AG09309 (cell line): ENCODE results near the gene TLCD3A.
"Not testable (repeated sequence)": the region's sequence is repeated elsewhere in the genome, so short reads cannot be mapped to it uniquely, and the experiment has no call there.

Experiments
- DNase-seq: peaks from one replicate; pipeline ENCODE4 v3.0.0-alpha.2; 2010; ENCODE audit warnings: low read depth
- H3K4me3 ChIP-seq: 2 replicates; pipeline ENCODE4 v1.5.1; 2011; ENCODE audit warnings: mild to moderate bottlenecking, low read depth, low read length, moderate library complexity; ENCODE audit not compliant: control insufficient read depth
- TF ChIP-seq, protein P1 (sequence below): IDR thresholded peaks from 2 replicates; pipeline ENCODE4 v1.5.1; 2011; ENCODE audit warnings: mild to moderate bottlenecking, low read depth, low read length, inconsistent platforms; ENCODE audit not compliant: insufficient read depth, control insufficient read depth; ENCODE audit errors: missing control alignments

The TLCD3A gene

DNA sequence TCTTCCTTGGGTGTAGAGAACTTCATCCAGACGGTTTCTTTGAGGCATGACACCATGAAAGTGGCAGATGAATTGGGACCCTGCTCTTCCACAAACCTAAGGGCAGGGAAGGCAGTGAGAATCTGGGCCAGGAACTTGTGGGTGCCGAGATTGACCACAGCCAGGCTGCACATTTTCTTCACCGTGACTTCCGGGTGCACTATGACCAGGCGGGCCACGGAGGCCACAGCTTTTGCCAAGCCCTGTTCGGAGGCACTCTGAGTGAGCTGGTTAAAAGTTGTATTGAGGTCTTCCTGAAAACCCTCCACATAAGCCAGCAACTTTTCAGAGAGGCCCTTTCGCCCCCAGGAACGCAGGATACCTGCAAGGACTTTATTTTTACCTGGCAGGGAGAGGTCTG lies 13.8 kb downstream of the TLCD3A start:
- H3K4me3 ChIP-seq: no peak overlapping the region
- TF ChIP-seq, protein P1, sequence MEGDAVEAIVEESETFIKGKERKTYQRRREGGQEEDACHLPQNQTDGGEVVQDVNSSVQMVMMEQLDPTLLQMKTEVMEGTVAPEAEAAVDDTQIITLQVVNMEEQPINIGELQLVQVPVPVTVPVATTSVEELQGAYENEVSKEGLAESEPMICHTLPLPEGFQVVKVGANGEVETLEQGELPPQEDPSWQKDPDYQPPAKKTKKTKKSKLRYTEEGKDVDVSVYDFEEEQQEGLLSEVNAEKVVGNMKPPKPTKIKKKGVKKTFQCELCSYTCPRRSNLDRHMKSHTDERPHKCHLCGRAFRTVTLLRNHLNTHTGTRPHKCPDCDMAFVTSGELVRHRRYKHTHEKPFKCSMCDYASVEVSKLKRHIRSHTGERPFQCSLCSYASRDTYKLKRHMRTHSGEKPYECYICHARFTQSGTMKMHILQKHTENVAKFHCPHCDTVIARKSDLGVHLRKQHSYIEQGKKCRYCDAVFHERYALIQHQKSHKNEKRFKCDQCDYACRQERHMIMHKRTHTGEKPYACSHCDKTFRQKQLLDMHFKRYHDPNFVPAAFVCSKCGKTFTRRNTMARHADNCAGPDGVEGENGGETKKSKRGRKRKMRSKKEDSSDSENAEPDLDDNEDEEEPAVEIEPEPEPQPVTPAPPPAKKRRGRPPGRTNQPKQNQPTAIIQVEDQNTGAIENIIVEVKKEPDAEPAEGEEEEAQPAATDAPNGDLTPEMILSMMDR: no peak

GRCh38 chr17:746783-747629 lies 14.6 kb downstream of the TLCD3A start:
- TF ChIP-seq, protein P1: no peak
- H3K4me3 ChIP-seq: no peak overlapping the region
- no peak for DNase-seq

More for the DNA sequence above, 13.8 kb downstream of the TLCD3A start:
- DNase-seq: no peak

- not testable (repeated sequence) for DNase-seq, H3K4me3 ChIP-seq
Measured at GRCh38 chr17:748604-749003, 16.2 kb downstream of the TLCD3A start.

GRCh38 chr17:749359-749758 lies 17.0 kb downstream of the TLCD3A start:
- DNase-seq, H3K4me3 ChIP-seq: not testable (repeated sequence)

DNA sequence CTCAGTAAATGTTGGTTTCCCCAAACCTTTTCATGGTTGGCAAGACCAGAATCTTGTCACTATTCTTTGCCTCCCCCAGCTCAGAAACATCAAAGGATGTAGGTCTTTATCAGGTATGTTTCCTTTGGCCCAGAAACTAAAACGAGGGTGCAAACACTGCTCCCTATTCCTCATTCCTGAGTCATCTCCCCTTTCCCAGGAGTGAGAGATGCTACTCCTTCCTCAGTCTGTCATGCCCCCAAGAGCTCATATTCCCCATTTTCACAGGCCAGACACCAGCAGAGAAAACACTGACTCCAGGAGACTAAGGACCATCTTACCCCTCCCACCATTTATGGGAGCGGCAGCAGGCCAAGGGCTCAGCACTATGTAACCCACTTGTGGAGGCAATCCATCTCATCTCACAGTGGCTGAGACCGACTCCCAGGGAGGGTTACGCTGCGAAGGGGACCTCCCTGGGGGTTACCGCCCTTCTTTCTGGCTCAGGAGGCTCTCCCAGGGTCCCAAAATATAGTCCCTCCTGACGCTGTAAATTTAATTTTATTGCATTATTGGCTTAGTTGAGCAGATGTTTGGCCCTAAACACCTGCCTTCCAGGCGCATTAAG lies 18.1 kb downstream of the TLCD3A start:
- DNase-seq: no peak
- TF ChIP-seq, protein P1: no peak
- H3K4me3 ChIP-seq: no peak overlapping the region

- peak overlapping the region; percentile 57 for H3K4me3 ChIP-seq
- TF ChIP-seq, protein P1: no peak
- DNase-seq: no peak
Measured at GRCh38 chr17:751269-752001, 19.0 kb downstream of the TLCD3A start.

- DNase-seq: peak; percentile 21
- peak within 1 kb of the TSS; percentile 57 for H3K4me3 ChIP-seq
- TF ChIP-seq, protein P1: peak; percentile 82
Measured at GRCh38 chr17:752002-752619, 19.7 kb downstream of the TLCD3A start, which contains the start of gene GEMIN4. GEMIN4 (minus strand) TSS chr17:752264; CDS start chr17:752142, 122 bp downstream.
